ENCODE measurements around the gene STAT4. TPM values are rescaled to one million over a fixed set of nuclear protein-coding genes. Genes with fewer than 3 reads are reported as not detected.
A peak's percentile ranks its signal among the peaks of the same experiment; 100 is the strongest.

The STAT4 gene
- total RNA-seq, 4 donors from 2014 or later: 0.34 to 2.7 (median 0.81) TPM; not detected in 1

GRCh38 chr2:191050640-191050987 lies 100.2 kb downstream of the STAT4 start:
- Histone ChIP-seq H3K4me1 (peaks cover 4% of the 10 kb centered on the region), H3K27ac (peak overlapping the region; percentile 36), H3K27me3 (peaks cover 3% of the 10 kb centered on the region), H3K4me3 (no peak overlapping the region), H3K36me3 (no peaks in the 10 kb centered on the region), H3K9me3 (no peaks in the 10 kb centered on the region)
- 19% methylated on average over 1 of the region's 1 CpG for WGBS
- no peak for TF ChIP-seq POLR2AphosphoS5 (IDR thresholded peaks at IDR 0.05)
- TF ChIP-seq, protein P1, sequence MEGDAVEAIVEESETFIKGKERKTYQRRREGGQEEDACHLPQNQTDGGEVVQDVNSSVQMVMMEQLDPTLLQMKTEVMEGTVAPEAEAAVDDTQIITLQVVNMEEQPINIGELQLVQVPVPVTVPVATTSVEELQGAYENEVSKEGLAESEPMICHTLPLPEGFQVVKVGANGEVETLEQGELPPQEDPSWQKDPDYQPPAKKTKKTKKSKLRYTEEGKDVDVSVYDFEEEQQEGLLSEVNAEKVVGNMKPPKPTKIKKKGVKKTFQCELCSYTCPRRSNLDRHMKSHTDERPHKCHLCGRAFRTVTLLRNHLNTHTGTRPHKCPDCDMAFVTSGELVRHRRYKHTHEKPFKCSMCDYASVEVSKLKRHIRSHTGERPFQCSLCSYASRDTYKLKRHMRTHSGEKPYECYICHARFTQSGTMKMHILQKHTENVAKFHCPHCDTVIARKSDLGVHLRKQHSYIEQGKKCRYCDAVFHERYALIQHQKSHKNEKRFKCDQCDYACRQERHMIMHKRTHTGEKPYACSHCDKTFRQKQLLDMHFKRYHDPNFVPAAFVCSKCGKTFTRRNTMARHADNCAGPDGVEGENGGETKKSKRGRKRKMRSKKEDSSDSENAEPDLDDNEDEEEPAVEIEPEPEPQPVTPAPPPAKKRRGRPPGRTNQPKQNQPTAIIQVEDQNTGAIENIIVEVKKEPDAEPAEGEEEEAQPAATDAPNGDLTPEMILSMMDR (IDR thresholded peaks at IDR 0.05): no peak
- TF ChIP-seq EP300 (IDR thresholded peaks at IDR 0.05): no peak
- no peak for TF ChIP-seq POLR2A (IDR thresholded peaks at IDR 0.05)
- DNase-seq (ENCODE audit: low spot score in 2 of 2): peak in 1 of 2 donors; percentile 65

- DNase-seq (ENCODE audit: low spot score in 2 of 2): no peak
- Histone ChIP-seq H3K36me3 (no peaks in the 10 kb centered on the region), H3K4me1 (peaks cover 4% of the 10 kb centered on the region), H3K4me3 (no peak overlapping the region), H3K27me3 (peaks cover 3% of the 10 kb centered on the region), H3K27ac (peak overlapping the region; percentile 36), H3K9me3 (no peaks in the 10 kb centered on the region)
- 68% methylated on average over 4 of the region's 4 CpGs for WGBS
- TF ChIP-seq POLR2AphosphoS5 (IDR thresholded peaks at IDR 0.05) (no peak), EP300 (IDR thresholded peaks at IDR 0.05) (no peak), POLR2A (IDR thresholded peaks at IDR 0.05) (no peak)
- TF ChIP-seq, protein P1 (IDR thresholded peaks at IDR 0.05): no peak
These were observed 100.8 kb downstream of the STAT4 start for GRCh38 chr2:191049728-191050639.

DNA sequence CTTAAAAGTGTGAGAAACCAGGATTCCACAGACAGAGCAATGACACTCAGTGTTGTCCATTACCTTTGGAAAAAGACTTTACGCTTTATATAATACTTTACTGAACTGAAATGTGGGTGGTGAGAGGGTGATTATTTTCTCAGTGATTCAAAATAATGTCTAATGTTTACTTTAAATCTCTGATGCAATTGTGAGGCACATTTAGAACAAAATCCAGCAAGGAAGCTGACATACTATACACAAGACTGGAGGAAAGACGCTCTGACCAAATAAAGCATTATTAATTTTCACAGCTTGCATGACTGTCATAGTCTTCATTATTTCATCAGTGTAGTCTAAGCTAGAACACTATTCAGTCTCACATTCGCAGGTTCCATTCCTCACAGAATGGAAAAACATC lies 102.7 kb downstream of the STAT4 start:
- TF ChIP-seq EP300 (IDR thresholded peaks at IDR 0.05): no peak
- TF ChIP-seq POLR2A (IDR thresholded peaks at IDR 0.05): no peak
- TF ChIP-seq, protein P1 (IDR thresholded peaks at IDR 0.05): no peak
- no peak for TF ChIP-seq POLR2AphosphoS5 (IDR thresholded peaks at IDR 0.05)
- Histone ChIP-seq H3K9me3 (no peaks in the 10 kb centered on the region), H3K27ac (no peak overlapping the region), H3K36me3 (no peaks in the 10 kb centered on the region), H3K4me1 (peaks cover 4% of the 10 kb centered on the region), H3K27me3 (peaks cover under 1% of the 10 kb centered on the region), H3K4me3 (no peak overlapping the region)
- 89% methylated on average over 3 of the region's 3 CpGs for WGBS
- no peak for DNase-seq (ENCODE audit: low spot score in 2 of 2)

- Histone ChIP-seq H3K27ac (no peak overlapping the region), H3K27me3 (no peaks in the 10 kb centered on the region), H3K4me1 (no peaks in the 10 kb centered on the region), H3K4me3 (no peak overlapping the region), H3K9me3 (no peaks in the 10 kb centered on the region), H3K36me3 (no peaks in the 10 kb centered on the region)
- DNase-seq (ENCODE audit: low spot score in 2 of 2): no peak
- WGBS: 90% methylated on average over 1 of the region's 1 CpG
- TF ChIP-seq EP300 (IDR thresholded peaks at IDR 0.05): no peak
- TF ChIP-seq POLR2AphosphoS5 (IDR thresholded peaks at IDR 0.05): no peak
- TF ChIP-seq, protein P1 (IDR thresholded peaks at IDR 0.05): no peak
- no peak for TF ChIP-seq POLR2A (IDR thresholded peaks at IDR 0.05)
These were observed 105.7 kb downstream of the STAT4 start for GRCh38 chr2:191045141-191045540.

DNA sequence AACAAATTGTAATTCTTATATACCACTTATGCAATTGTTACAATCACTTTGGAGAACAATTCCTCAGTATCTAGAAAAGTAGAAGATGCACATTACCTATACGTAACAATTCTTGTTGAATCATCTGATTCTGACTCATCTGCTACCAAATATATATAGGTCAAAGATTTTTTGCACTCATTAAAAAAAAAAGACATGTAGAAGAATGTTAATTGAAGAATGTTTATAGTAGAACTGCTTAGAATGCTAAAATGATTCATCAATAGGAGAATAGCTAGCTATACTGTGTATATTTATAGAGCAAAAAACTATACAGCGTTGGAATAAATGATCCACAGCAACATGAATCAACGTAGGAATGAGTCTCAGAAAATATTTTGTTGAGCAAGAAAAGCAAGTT lies 107.4 kb downstream of the STAT4 start:
- Histone ChIP-seq H3K27ac (no peak overlapping the region), H3K4me3 (no peak overlapping the region), H3K4me1 (peaks cover 3% of the 10 kb centered on the region), H3K27me3 (no peaks in the 10 kb centered on the region), H3K36me3 (no peaks in the 10 kb centered on the region), H3K9me3 (no peaks in the 10 kb centered on the region)
- DNase-seq (ENCODE audit: low spot score in 2 of 2): no peak
- TF ChIP-seq, protein P1 (IDR thresholded peaks at IDR 0.05): no peak
- no peak for TF ChIP-seq POLR2AphosphoS5 (IDR thresholded peaks at IDR 0.05)
- TF ChIP-seq POLR2A (IDR thresholded peaks at IDR 0.05): no peak
- no peak for TF ChIP-seq EP300 (IDR thresholded peaks at IDR 0.05)
- WGBS: 75% methylated on average over 3 of the region's 3 CpGs
